Testis (tissue), 3 donors: ENCODE data around the gene TNFSF13. TPM values are rescaled to one million over a fixed set of nuclear protein-coding genes. Genes with fewer than 3 reads are reported as not detected.

Source experiments
- DNase-seq: peaks from one replicate; pipeline ENCODE4 v3.0.0-alpha.2; 2019
- H3K27ac ChIP-seq, 2 donors: fragments of 200-600 bp; sonication (generic); one replicate each; pipeline ENCODE4 v1.5.1; 2019
- H3K27me3 ChIP-seq: fragments of 200-600 bp; sonication (generic); one replicate; pipeline ENCODE4 v1.5.1; 2019
- H3K36me3 ChIP-seq: fragments of 200-600 bp; sonication (generic); one replicate; pipeline ENCODE4 v1.5.1; 2017; ENCODE audit warnings: low read depth; ENCODE audit errors: missing control alignments
- H3K4me1 ChIP-seq: fragments of 200-600 bp; sonication (generic); one replicate; pipeline ENCODE4 v1.5.1; 2019
- H3K4me3 ChIP-seq, 2 donors: fragments of 200-600 bp; sonication (generic); one replicate each; pipeline ENCODE4 v1.5.1; 2017 to 2019
- H3K9me3 ChIP-seq: fragments of 200-600 bp; sonication (generic); one replicate; pipeline ENCODE4 v1.5.1; 2017
- CTCF ChIP-seq, 3 experiments: fragments of 450-650 bp in 2 of 3; fragments of 200-600 bp in 1 of 3; sonication (generic) in 1 of 3; IDR thresholded peaks; one replicate each; pipeline ENCODE4 v1.5.1; 2016 to 2019; ENCODE audit warnings: antibody characterized with exemption in 3 of 3, mild to moderate bottlenecking in 2 of 3, moderate library complexity in 1 of 3
- POLR2A ChIP-seq: fragments of 450-650 bp; IDR thresholded peaks from one replicate; pipeline ENCODE4 v1.6.1; 2017; ENCODE audit warnings: antibody characterized with exemption, mild to moderate bottlenecking, moderate library complexity
- WGBS, 2 donors: methylation state at CpG; one replicate each; pipeline ENCODE4 v1.1.5; 2018; 5-methylcytosine and 5-hydroxymethylcytosine counted together
- intact Hi-C: fragments of 100-400 bp; cut with DNase I; formaldehyde crosslinking; loops from one replicate; pipeline ENCODE4 v1.15.1; 2023; ENCODE audit warnings: low total_unique reads
- polyA plus RNA-seq: library from polyadenylated mRNA; stranded (reverse); fragments of 350-450 nt; fragmentation: Illumina TruSeq; extraction: RNeasy Lipid Tissue Mini Kit (QIAGEN cat#74804); gene quantifications from one replicate; pipeline ENCODE4 v1.2.3, GENCODE V29; 2014; ENCODE audit warnings: low read depth, low replicate concordance; ENCODE audit not compliant: insufficient read depth
- total RNA-seq, 2 donors: library from RNA; depleted of rRNA; stranded (reverse); fragments of >200 nt; gene quantifications; one replicate each; pipeline ENCODE4 v1.2.3, GENCODE V29; 2016

The TNFSF13 gene
- total and polyA plus RNA-seq, 3 donors from 2014 or later: 1.2 to 11.5 (median 5.1) TPM

- H3K4me3 ChIP-seq: no peak overlapping the region
- no peaks in the 10 kb centered on the region for H3K36me3 ChIP-seq
- no peak overlapping the region for H3K27ac ChIP-seq
- TF ChIP-seq POLR2A: no peak
- TF ChIP-seq CTCF (IDR thresholded peaks at IDR 0.05): no peak
- no peaks in the 10 kb centered on the region for H3K9me3 ChIP-seq
- H3K4me1 ChIP-seq: no peaks in the 10 kb centered on the region
- no peak for DNase-seq
- WGBS, 2 donors: 77 to 84% methylated on average over 11 of the region's 11 CpGs
- intact Hi-C loops: no loop called here
- no peaks in the 10 kb centered on the region for H3K27me3 ChIP-seq
These were observed 19.5 kb upstream of the TNFSF13 start for GRCh38 chr17:7538891-7539545.

GRCh38 chr17:7541074-7541621 lies 17.4 kb upstream of the TNFSF13 start:
- no peak for DNase-seq
- TF ChIP-seq CTCF (IDR thresholded peaks at IDR 0.05) (no peak), POLR2A (no peak)
- Histone ChIP-seq H3K4me3 (no peak overlapping the region), H3K9me3 (no peaks in the 10 kb centered on the region), H3K27ac (no peak overlapping the region), H3K4me1 (peaks cover 6% of the 10 kb centered on the region), H3K36me3 (no peaks in the 10 kb centered on the region), H3K27me3 (no peaks in the 10 kb centered on the region)
- intact Hi-C loops: no loop called here
- WGBS, 2 donors: 93 to 96% methylated on average over 9 of the region's 9 CpGs

- H3K9me3 ChIP-seq: no peaks in the 10 kb centered on the region
- no peaks in the 10 kb centered on the region for H3K27me3 ChIP-seq
- H3K4me1 ChIP-seq: peaks cover 6% of the 10 kb centered on the region
- intact Hi-C loops: no loop called here
- 47 to 50% methylated on average over 6 of the region's 6 CpGs for WGBS, 2 donors
- H3K27ac ChIP-seq: peak overlapping the region in 1 of 2 donors; percentile 72
- TF ChIP-seq POLR2A: no peak
- no peak for TF ChIP-seq CTCF (IDR thresholded peaks at IDR 0.05)
- H3K36me3 ChIP-seq: no peaks in the 10 kb centered on the region
- no peak for DNase-seq
- no peak overlapping the region for H3K4me3 ChIP-seq
These were observed 13.6 kb upstream of the TNFSF13 start for GRCh38 chr17:7544911-7545310.

GRCh38 chr17:7548585-7549400 lies 9.8 kb upstream of the TNFSF13 start, which contains the start of gene TNFSF12:
TSS of gene TNFSF12 (plus strand) at chr17:7549058. CDS start at chr17:7549154, 96 bp downstream.
- Histone ChIP-seq H3K9me3 (no peaks in the 10 kb centered on the region), H3K36me3 (no peaks in the 10 kb centered on the region), H3K27ac (peak within 1 kb of the TSS; percentile 47 to 71), H3K4me1 (peaks cover 6% of the 10 kb centered on the region), H3K27me3 (no peaks in the 10 kb centered on the region), H3K4me3 (peak within 1 kb of the TSS; percentile 57 to 63)
- TF ChIP-seq CTCF (IDR thresholded peaks at IDR 0.05): no peak
- TF ChIP-seq POLR2A: no peak
- intact Hi-C loops: no loop called here
- 0 to 2% methylated on average over 11 to 58 of the region's 65 CpGs for WGBS, 2 donors
- DNase-seq: peak; percentile 63
